K562 (cell line): Measurements from ENCODE around the gene SERBP1. TPM values are rescaled to one million over a fixed set of nuclear protein-coding genes. Genes with fewer than 3 reads are reported as not detected.

Experiments used
- ATAC-seq: fragments of 200-7000 bp; cut with Tn5 transposase; 3 replicates; pipeline ENCODE4 v1.9.1; 2020; ENCODE audit warnings: moderate library complexity
- BruUV-seq: library from RNA; stranded (reverse); fragments of 400-500 nt; replicated peaks from 2 replicates; lab custom pipeline; 2021; lab: Mats Ljungman, UMichigan
- CTCF ChIA-PET: fragments of 300-600 bp; formaldehyde crosslinking; extraction: SDS; loops from one replicate; lab custom pipeline; 2021; ENCODE audit warnings: low intra/inter-chr PET ratio; lab: Yijun Ruan, JAX
- POLR2A ChIA-PET: fragments of 300-600, 350-650 bp; sonication (Branson Sonifier 250); formaldehyde crosslinking; extraction: SDS; loops from one replicate; lab custom pipeline; 2021; ENCODE audit warnings: antibody characterized with exemption, inconsistent platforms; lab: Yijun Ruan, JAX
- DNase-seq, 4 experiments: peaks; one replicate each; pipeline versions ENCODE4 v3.0.0 to v3.0.0-alpha.2; 2011 to 2018; ENCODE audit warnings: low spot score in 3 of 4, mixed read lengths in 3 of 4; ENCODE audit errors: extremely low read depth in 1 of 4
- FAIRE-seq: peaks from 2 replicates; lab custom pipeline; 2011; peaks lifted over from hg19 to GRCh38; lab: Jason Lieb, UNC
- H2AFZ ChIP-seq: 2 replicates; pipeline ENCODE4 v1.6.0; 2011; ENCODE audit warnings: low read depth, low read length, control low read depth, inconsistent platforms
- H3K27ac ChIP-seq: fragments of 200-600 bp; 3 replicates; pipeline ENCODE4 v1.8.0; 2011; ENCODE audit warnings: low read depth, mild to moderate bottlenecking, control low read depth, inconsistent platforms, low read length, moderate library complexity, mixed read lengths; ENCODE audit errors: extremely low read depth
- H3K27me3 ChIP-seq, 2 experiments: fragments of 300-600 bp in 1 of 2; 2 replicates in 1 of 2; 3 replicates in 1 of 2; pipeline versions ENCODE4 v1.6.0 to v1.8.0; 2011; ENCODE audit warnings: inconsistent platforms in 2 of 2, low read length in 2 of 2, mild to moderate bottlenecking in 1 of 2, mixed read lengths in 1 of 2, moderate library complexity in 1 of 2; ENCODE audit not compliant: control insufficient read depth in 2 of 2, insufficient read depth in 2 of 2
- H3K36me3 ChIP-seq: fragments of 300-600 bp; 3 replicates; pipeline ENCODE4 v1.8.0; 2011; ENCODE audit warnings: mild to moderate bottlenecking, low read length, inconsistent platforms; ENCODE audit not compliant: control insufficient read depth, insufficient read depth
- H3K4me1 ChIP-seq, 2 experiments: fragments of 200-600 bp in 1 of 2; replicated peaks in 1 of 2; 2 replicates in 1 of 2; 3 replicates in 1 of 2; pipeline versions ENCODE4 v1.5.1 to v1.8.0; 2011; ENCODE audit warnings: inconsistent platforms in 2 of 2, low read length in 2 of 2, mild to moderate bottlenecking in 1 of 2, mixed read lengths in 1 of 2, moderate library complexity in 1 of 2; ENCODE audit not compliant: control insufficient read depth in 2 of 2, insufficient read depth in 2 of 2
- H3K4me2 ChIP-seq: 2 replicates; pipeline ENCODE4 v1.6.1; 2011; ENCODE audit warnings: low read length, control low read depth, inconsistent platforms, mixed read lengths; ENCODE audit not compliant: insufficient read depth
- H3K4me3 ChIP-seq: fragments of 200-600 bp; sonication (generic), shearing (Covaris generic); 2 replicates; pipeline ENCODE4 v1.5.1; 2016; ENCODE audit warnings: control low read depth, inconsistent platforms
- H3K79me2 ChIP-seq: fragments of 200-600 bp; 3 replicates; pipeline ENCODE4 v1.8.0; 2011; ENCODE audit warnings: low read length, inconsistent platforms; ENCODE audit not compliant: control insufficient read depth, insufficient read depth
- H3K9ac ChIP-seq, 2 experiments: 2 replicates each; pipeline versions ENCODE4 v1.6.0 to v1.6.1; 2011; ENCODE audit warnings: low read depth in 2 of 2, low read length in 2 of 2, control low read depth in 1 of 2, inconsistent platforms in 1 of 2, mild to moderate bottlenecking in 1 of 2, mixed read lengths in 1 of 2; ENCODE audit not compliant: insufficient read depth in 1 of 2
- H3K9me1 ChIP-seq: one replicate; pipeline ENCODE4 v1.6.0; 2011; ENCODE audit warnings: inconsistent platforms, mild to moderate bottlenecking, low read length, moderate library complexity; ENCODE audit not compliant: control insufficient read depth, insufficient read depth
- H3K9me3 ChIP-seq: replicated peaks from 2 replicates; pipeline ENCODE4 v1.5.1; 2011; ENCODE audit warnings: low read depth, low read length, inconsistent platforms; ENCODE audit not compliant: control insufficient read depth, insufficient read depth
- H4K20me1 ChIP-seq: replicated peaks from 2 replicates; pipeline ENCODE4 v1.6.1; 2011; ENCODE audit warnings: low read length, inconsistent platforms, mixed read lengths; ENCODE audit not compliant: control insufficient read depth, insufficient read depth
- CCAR2 ChIP-seq: fragments of 200-400 bp; formaldehyde crosslinking; IDR thresholded peaks from 2 replicates; pipeline ENCODE4 v1.6.1; 2017; ENCODE audit warnings: mild to moderate bottlenecking, low read depth, low read length
- DPF2 ChIP-seq: fragments of 450-650 bp; IDR thresholded peaks from 2 replicates; pipeline ENCODE4 v1.6.1; 2016
- EWSR1 ChIP-seq: fragments of 450-650 bp; IDR thresholded peaks from 2 replicates; pipeline ENCODE4 v1.6.1; 2018; ENCODE audit warnings: borderline replicate concordance, mild to moderate bottlenecking, low read depth, moderate library complexity; ENCODE audit not compliant: partially characterized antibody
- HEY1 ChIP-seq: fragments of 250-450 bp; sonication (Bioruptor Pico); IDR thresholded peaks from 2 replicates; pipeline ENCODE4 v1.5.0; 2020; ENCODE audit warnings: mild to moderate bottlenecking, moderate library complexity, borderline replicate concordance
- MEIS2 ChIP-seq: fragments of 450-650 bp; IDR thresholded peaks from 2 replicates; pipeline ENCODE4 v1.6.1; 2014; ENCODE audit warnings: mild to moderate bottlenecking; ENCODE audit not compliant: partially characterized antibody
- NCOA4 ChIP-seq: fragments of 450-650 bp; IDR thresholded peaks from 2 replicates; pipeline ENCODE4 v1.6.1; 2018; ENCODE audit warnings: mild to moderate bottlenecking; ENCODE audit not compliant: partially characterized antibody
- SMARCE1 ChIP-seq: fragments of 450-650 bp; IDR thresholded peaks from 2 replicates; pipeline ENCODE4 v1.7.1; 2016; ENCODE audit warnings: mild to moderate bottlenecking
- SREBF1 ChIP-seq: fragments of 150-350 bp; IDR thresholded peaks from 2 replicates; pipeline ENCODE4 v1.6.1; 2014; ENCODE audit warnings: antibody characterized with exemption, low read depth, low read length, borderline replicate concordance
- SRF ChIP-seq, 2 experiments: fragments of 250-450, 450-650 bp in 1 of 2; sonication (Bioruptor Pico) in 1 of 2; sonication (generic) in 1 of 2; formaldehyde crosslinking; IDR thresholded peaks; 2 replicates each; pipeline versions ENCODE4 v1.5.0 to v1.5.1; 2020 to 2022; ENCODE audit warnings: mild to moderate bottlenecking in 1 of 2, missing genetic modification reagents in 1 of 2
- TCF7L2 ChIP-seq: fragments of 150-350 bp; IDR thresholded peaks from 2 replicates; pipeline ENCODE4 v1.6.1; 2016; ENCODE audit warnings: low read depth, mild to moderate bottlenecking, low read length, moderate library complexity
- ZBTB1 ChIP-seq: sonication (generic); formaldehyde crosslinking; IDR thresholded peaks from 2 replicates; pipeline ENCODE4 v1.8.1; 2023; ENCODE audit warnings: missing genetic modification reagents, low read depth, mild to moderate bottlenecking, borderline replicate concordance
- ZNF224 ChIP-seq: sonication (generic); formaldehyde crosslinking; IDR thresholded peaks from 2 replicates; pipeline ENCODE4 v1.8.0; 2022; ENCODE audit warnings: mild to moderate bottlenecking, missing genetic modification reagents
- ZNF407 ChIP-seq: fragments of 450-650 bp; IDR thresholded peaks from 2 replicates; pipeline ENCODE4 v1.6.1; 2016; ENCODE audit warnings: low read depth
- WGBS: fragments of 100-300 bp; shearing (Covaris generic); methylation state at CpG from one replicate; pipeline ENCODE4 v1.1.6; 2016; ENCODE audit warnings: low coverage, mixed read lengths; ENCODE audit not compliant: insufficient coverage; ENCODE audit errors: missing lambda C conversion rate; 5-methylcytosine and 5-hydroxymethylcytosine counted together
- in situ Hi-C: fragments of 300-500 bp; cut with MboI; formaldehyde crosslinking; loops from 4 replicates; pipeline ENCODE4 v1.15.0; 2018; ENCODE audit warnings: inconsistent platforms, mixed read lengths
- intact Hi-C: fragments of 100-400 bp; cut with micrococcal nuclease; formaldehyde crosslinking; loops from 2 replicates; pipeline ENCODE4 v1.14.2; 2022
- polyA plus RNA-seq, 8 experiments: library from polyadenylated mRNA; depleted of rRNA in 4 of 8; stranded (reverse) in 5 of 8; unstranded in 3 of 8; fragments of >200 nt; fragmentation: Nextera tagmentation in 2 of 8; fragmentation: Illumina TruSeq in 1 of 8; extraction: Ambion mirVana in 2 of 8; extraction: Trizol in 1 of 8; gene quantifications; 2 replicates each; pipeline versions ENCODE4 v1.2.1 to v1.2.3, GENCODE V29; 2011 to 2014; ENCODE audit warnings: inconsistent platforms in 1 of 8, missing spikeins in 1 of 8
- total RNA-seq, 7 experiments: library from RNA; depleted of rRNA in 6 of 7; stranded (reverse); fragments of >200 nt in 6 of 7; fragmentation: Illumina TruSeq in 2 of 7; extraction: Trizol in 2 of 7; gene quantifications; 2 replicates each; pipeline versions ENCODE4 v1.2.1 to v1.2.3, GENCODE V29; 2011 to 2021; ENCODE audit warnings: low replicate concordance in 1 of 7
- TF ChIP-seq, protein P1 (sequence below): sonication (generic); formaldehyde crosslinking; IDR thresholded peaks from 2 replicates; pipeline ENCODE4 v1.4.0; 2020; ENCODE audit warnings: mild to moderate bottlenecking, missing genetic modification reagents

The SERBP1 gene
- total and polyA plus RNA-seq, 9 of the 15 experiments (the other 6 are each of a cell fraction or from before 2014, with no cell fraction given), result 79.9 to 761 (median 464) TPM

GRCh38 chr1:67381154-67381553 lies 49.0 kb downstream of the SERBP1 start:
- DNase-seq (no peak), FAIRE-seq (no peak), ATAC-seq (no peak)
- peaks cover 0 to 14% of the 10 kb centered on the region in 2 experiments; a peak in 2 of 5 replicates for H3K4me1 ChIP-seq
- no peaks in the 10 kb centered on the region for H3K79me2 ChIP-seq
- 49% methylated on average over 4 of the region's 4 CpGs for WGBS
- H3K9me1 ChIP-seq, result no peaks in the 10 kb centered on the region
- H3K27me3 ChIP-seq, result no peaks in the 10 kb centered on the region
- ChIA-PET CTCF (no interaction called here), POLR2A (interaction anchor here (0.7 to 0.8 kb wide), 2 partner anchors 27 to 35 kb away, joined by 3 read pairs; no protein-coding TSS in a partner anchor)
- H3K4me3 ChIP-seq, result no peak overlapping the region
- peaks cover 7% of the 10 kb centered on the region for H3K9me3 ChIP-seq
- H3K9ac ChIP-seq, result no peak overlapping the region
- H3K27ac ChIP-seq, result no peak overlapping the region
- no peaks in the 10 kb centered on the region; the same call in 2 of the 3 replicates for H3K36me3 ChIP-seq
- no TSS peak for BruUV-seq
- intact Hi-C loops (no loop called here), in situ Hi-C loops (no loop called here)
- H3K4me2 ChIP-seq, result no peak overlapping the region
- no peaks in the 10 kb centered on the region for H4K20me1 ChIP-seq
- no peak overlapping the region for H2AFZ ChIP-seq
- TF ChIP-seq DPF2 (no peak), TCF7L2 (no peak), EWSR1 (no peak), NCOA4 (no peak), SRF (CRISPR knock-in tag; IDR thresholded peaks at IDR 0.05) (no peak), HEY1 (CRISPR knock-in tag) (no peak), ZBTB1 (no peak), CCAR2 (no peak), MEIS2 (no peak), ZNF407 (no peak), ZNF224 (no peak), SMARCE1 (no peak), SREBF1 (no peak)
- TF ChIP-seq, protein P1, sequence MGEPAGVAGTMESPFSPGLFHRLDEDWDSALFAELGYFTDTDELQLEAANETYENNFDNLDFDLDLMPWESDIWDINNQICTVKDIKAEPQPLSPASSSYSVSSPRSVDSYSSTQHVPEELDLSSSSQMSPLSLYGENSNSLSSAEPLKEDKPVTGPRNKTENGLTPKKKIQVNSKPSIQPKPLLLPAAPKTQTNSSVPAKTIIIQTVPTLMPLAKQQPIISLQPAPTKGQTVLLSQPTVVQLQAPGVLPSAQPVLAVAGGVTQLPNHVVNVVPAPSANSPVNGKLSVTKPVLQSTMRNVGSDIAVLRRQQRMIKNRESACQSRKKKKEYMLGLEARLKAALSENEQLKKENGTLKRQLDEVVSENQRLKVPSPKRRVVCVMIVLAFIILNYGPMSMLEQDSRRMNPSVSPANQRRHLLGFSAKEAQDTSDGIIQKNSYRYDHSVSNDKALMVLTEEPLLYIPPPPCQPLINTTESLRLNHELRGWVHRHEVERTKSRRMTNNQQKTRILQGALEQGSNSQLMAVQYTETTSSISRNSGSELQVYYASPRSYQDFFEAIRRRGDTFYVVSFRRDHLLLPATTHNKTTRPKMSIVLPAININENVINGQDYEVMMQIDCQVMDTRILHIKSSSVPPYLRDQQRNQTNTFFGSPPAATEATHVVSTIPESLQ (CRISPR knock-in tag), result no peak
